ENCODE data around the gene PBX1. TPM values are rescaled to one million over a fixed set of nuclear protein-coding genes. Genes with fewer than 3 reads are reported as not detected.

Gene PBX1
- polyA plus RNA-seq, 3 donors: 0.07 TPM; not detected in 2

DNA sequence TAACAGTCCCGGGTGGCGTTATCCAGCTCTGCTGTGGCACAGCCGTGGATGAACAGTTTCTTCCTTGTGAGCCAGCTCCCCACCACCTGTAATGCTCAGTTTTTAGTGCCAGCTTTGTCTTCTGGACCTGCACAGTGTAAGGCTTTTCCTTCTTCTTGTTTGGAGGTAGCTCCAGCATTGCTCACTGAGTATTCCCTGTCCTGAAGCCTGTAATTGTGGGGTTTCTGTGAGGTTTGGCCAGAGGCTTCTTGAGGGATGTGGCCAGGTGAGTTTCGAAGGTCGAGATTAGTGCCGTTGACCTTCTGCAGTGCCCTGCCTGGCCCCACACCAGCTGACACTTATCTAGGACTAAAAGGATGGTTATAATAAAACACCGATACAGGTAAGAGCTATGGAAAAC, 75.0 kb downstream of the PBX1 start:
- intact Hi-C loops (cut with micrococcal nuclease): no loop called here

GRCh38 chr1:164635059-164635802, 76.2 kb downstream of the PBX1 start:
- no peaks in the 10 kb centered on the region for H3K36me3 Mint-ChIP-seq
- Histone ChIP-seq H2AFZ (ENCODE audit: insufficient read depth, low read depth, low read length, poor library complexity, severe bottlenecking) (no peak overlapping the region), H3K9ac (ENCODE audit: insufficient read depth, low read length, poor library complexity, severe bottlenecking) (no peak overlapping the region), H4K20me1 (ENCODE audit: insufficient read depth, low read length) (no peaks in the 10 kb centered on the region), H3K4me1 (ENCODE audit: control insufficient read depth in 1 of 2, insufficient read depth in 2 of 2, low read length in 2 of 2) (no peaks in the 10 kb centered on the region), H3K27me3 (ENCODE audit: control insufficient read depth in 2 of 2, insufficient read depth in 2 of 2, low read length in 2 of 2) (no peaks in the 10 kb centered on the region), H3K4me3 (replicated peaks in 1 of 3; ENCODE audit: low read depth in 2 of 3, low read length in 3 of 3) (no peak overlapping the region), H3K36me3 (replicated peaks in 1 of 2; ENCODE audit: control insufficient read depth in 1 of 2, insufficient read depth in 2 of 2, low read length in 2 of 2) (no peaks in the 10 kb centered on the region), H3K79me2 (ENCODE audit: insufficient read depth, low read length) (no peaks in the 10 kb centered on the region), H3K27ac (ENCODE audit: low read depth in 1 of 2, low read length in 2 of 2) (no peak overlapping the region), H3K4me2 (replicated peaks; ENCODE audit: extremely low read depth, low read length, poor library complexity, severe bottlenecking) (no peak overlapping the region), H3K9me3 (replicated peaks in 1 of 2; ENCODE audit: control insufficient read depth in 1 of 2, insufficient read depth in 1 of 2, low read length in 2 of 2) (no peaks in the 10 kb centered on the region)
- no peak overlapping the region for H3K27ac Mint-ChIP-seq
- WGBS (ENCODE audit: insufficient coverage): 95% methylated on average over 15 of the region's 22 CpGs
- DNase-seq: no peak
- TF ChIP-seq, protein P1, sequence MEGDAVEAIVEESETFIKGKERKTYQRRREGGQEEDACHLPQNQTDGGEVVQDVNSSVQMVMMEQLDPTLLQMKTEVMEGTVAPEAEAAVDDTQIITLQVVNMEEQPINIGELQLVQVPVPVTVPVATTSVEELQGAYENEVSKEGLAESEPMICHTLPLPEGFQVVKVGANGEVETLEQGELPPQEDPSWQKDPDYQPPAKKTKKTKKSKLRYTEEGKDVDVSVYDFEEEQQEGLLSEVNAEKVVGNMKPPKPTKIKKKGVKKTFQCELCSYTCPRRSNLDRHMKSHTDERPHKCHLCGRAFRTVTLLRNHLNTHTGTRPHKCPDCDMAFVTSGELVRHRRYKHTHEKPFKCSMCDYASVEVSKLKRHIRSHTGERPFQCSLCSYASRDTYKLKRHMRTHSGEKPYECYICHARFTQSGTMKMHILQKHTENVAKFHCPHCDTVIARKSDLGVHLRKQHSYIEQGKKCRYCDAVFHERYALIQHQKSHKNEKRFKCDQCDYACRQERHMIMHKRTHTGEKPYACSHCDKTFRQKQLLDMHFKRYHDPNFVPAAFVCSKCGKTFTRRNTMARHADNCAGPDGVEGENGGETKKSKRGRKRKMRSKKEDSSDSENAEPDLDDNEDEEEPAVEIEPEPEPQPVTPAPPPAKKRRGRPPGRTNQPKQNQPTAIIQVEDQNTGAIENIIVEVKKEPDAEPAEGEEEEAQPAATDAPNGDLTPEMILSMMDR (IDR thresholded peaks at IDR 0.05): no peak
- intact Hi-C loops (cut with micrococcal nuclease): no loop called here
- H3K9me3 Mint-ChIP-seq: peaks cover 0 to 3% (median 0%) of the 10 kb centered on the region in 7 donors
- peaks cover 4% of the 10 kb centered on the region for H3K4me1 Mint-ChIP-seq
- peaks cover 1 to 7% (median 1%) of the 10 kb centered on the region in 3 donors for H3K27me3 Mint-ChIP-seq (ENCODE audit: low read depth in 3 of 3)
- no peak overlapping the region for H3K4me3 Mint-ChIP-seq

More for the DNA sequence above, 75.0 kb downstream of the PBX1 start:
- Mint-ChIP-seq H3K4me1 (peaks cover 4% of the 10 kb centered on the region), H3K36me3 (no peaks in the 10 kb centered on the region), H3K27ac (no peak overlapping the region), H3K4me3 (no peak overlapping the region), H3K9me3 (peaks cover 0 to 2% (median 0%) of the 10 kb centered on the region in 7 donors), H3K27me3 (ENCODE audit: low read depth in 3 of 3) (peaks cover 1 to 10% (median 1%) of the 10 kb centered on the region in 3 donors)
- TF ChIP-seq, protein P1 (IDR thresholded peaks at IDR 0.05): no peak
- Histone ChIP-seq H3K27me3 (ENCODE audit: control insufficient read depth in 2 of 2, insufficient read depth in 2 of 2, low read length in 2 of 2) (no peaks in the 10 kb centered on the region), H3K79me2 (ENCODE audit: insufficient read depth, low read length) (no peaks in the 10 kb centered on the region), H3K9ac (ENCODE audit: insufficient read depth, low read length, poor library complexity, severe bottlenecking) (no peak overlapping the region), H2AFZ (ENCODE audit: insufficient read depth, low read depth, low read length, poor library complexity, severe bottlenecking) (no peak overlapping the region), H3K4me3 (replicated peaks in 1 of 3; ENCODE audit: low read depth in 2 of 3, low read length in 3 of 3) (no peak overlapping the region), H3K36me3 (replicated peaks in 1 of 2; ENCODE audit: control insufficient read depth in 1 of 2, insufficient read depth in 2 of 2, low read length in 2 of 2) (no peaks in the 10 kb centered on the region), H3K27ac (ENCODE audit: low read depth in 1 of 2, low read length in 2 of 2) (no peak overlapping the region), H4K20me1 (ENCODE audit: insufficient read depth, low read length) (no peaks in the 10 kb centered on the region), H3K4me1 (ENCODE audit: control insufficient read depth in 1 of 2, insufficient read depth in 2 of 2, low read length in 2 of 2) (no peaks in the 10 kb centered on the region), H3K4me2 (replicated peaks; ENCODE audit: extremely low read depth, low read length, poor library complexity, severe bottlenecking) (no peak overlapping the region), H3K9me3 (replicated peaks in 1 of 2; ENCODE audit: control insufficient read depth in 1 of 2, insufficient read depth in 1 of 2, low read length in 2 of 2) (no peaks in the 10 kb centered on the region)
- no peak for DNase-seq
- 18% methylated on average over 3 of the region's 7 CpGs for WGBS (ENCODE audit: insufficient coverage)

Data from CD14-positive monocyte (primary cell).